ENCODE results near the gene GSG1L2.

The GSG1L2 gene

GRCh38 chr17:9824797-9825338, 3.0 kb upstream of the GSG1L2 start:
- DNase-seq (ENCODE audit: low read depth) = no peak

- no peak for DNase-seq (ENCODE audit: low read depth)
These were observed 2.2 kb upstream of the GSG1L2 start for GRCh38 chr17:9824094-9824493.

GRCh38 chr17:9820448-9820847, 1.4 kb downstream of the GSG1L2 start:
- no peak for DNase-seq (ENCODE audit: low read depth)

GRCh38 chr17:9818760-9819159, 3.1 kb downstream of the GSG1L2 start:
- DNase-seq (ENCODE audit: low read depth) = no peak

GRCh38 chr17:9817086-9817485, 4.8 kb downstream of the GSG1L2 start:
- DNase-seq (ENCODE audit: low read depth) = no peak

GRCh38 chr17:9816472-9816871, 5.4 kb downstream of the GSG1L2 start:
- DNase-seq (ENCODE audit: low read depth) = no peak

- no peak for DNase-seq (ENCODE audit: low read depth)
These were observed 7.4 kb downstream of the GSG1L2 start for GRCh38 chr17:9814337-9814945.

GRCh38 chr17:9813166-9813565, 8.7 kb downstream of the GSG1L2 start:
- DNase-seq (ENCODE audit: low read depth) = no peak

- DNase-seq (ENCODE audit: low read depth) = no peak
These were observed 10.3 kb downstream of the GSG1L2 start for GRCh38 chr17:9811537-9811936.

GRCh38 chr17:9811086-9811485, 10.8 kb downstream of the GSG1L2 start:
- DNase-seq (ENCODE audit: low read depth) = no peak

- no peak for DNase-seq (ENCODE audit: low read depth)
These were observed 11.6 kb downstream of the GSG1L2 start for GRCh38 chr17:9810100-9810949.

GRCh38 chr17:9809409-9809808, 12.5 kb downstream of the GSG1L2 start:
- DNase-seq (ENCODE audit: low read depth) = no peak

GRCh38 chr17:9806699-9807098, 15.2 kb downstream of the GSG1L2 start:
- DNase-seq (ENCODE audit: low read depth) = no peak

- DNase-seq (ENCODE audit: low read depth) = no peak
These were observed 16.1 kb downstream of the GSG1L2 start for GRCh38 chr17:9805769-9806168.

GRCh38 chr17:9802697-9803096, 19.2 kb downstream of the GSG1L2 start:
- DNase-seq (ENCODE audit: low read depth) = no peak

GRCh38 chr17:9802294-9802693, 19.6 kb downstream of the GSG1L2 start:
- no peak for DNase-seq (ENCODE audit: low read depth)

- DNase-seq (ENCODE audit: low read depth) = no peak
These were observed 20.4 kb downstream of the GSG1L2 start for GRCh38 chr17:9801505-9801904.

- no peak for DNase-seq (ENCODE audit: low read depth)
These were observed 23.2 kb downstream of the GSG1L2 start for GRCh38 chr17:9798724-9799123.

- DNase-seq (ENCODE audit: low read depth) = no peak
These were observed 23.9 kb downstream of the GSG1L2 start for GRCh38 chr17:9798008-9798407.

GRCh38 chr17:9792181-9792840, 29.6 kb downstream of the GSG1L2 start:
- DNase-seq (ENCODE audit: low read depth) = no peak

GRCh38 chr17:9790889-9791876, 30.7 kb downstream of the GSG1L2 start, which contains the start of gene DHRS7C:
DHRS7C (minus strand) TSS chr17:9791592; CDS start chr17:9791284, 308 bp downstream.
- DNase-seq (ENCODE audit: low read depth) = no peak
